ENCODE measurements around the gene KAT2A.

Gene KAT2A

GRCh38 chr17:42068979-42069378, 52.2 kb downstream of the KAT2A start:
- TF ChIP-seq CTCF (conservative IDR thresholded peaks at IDR 0.05; ENCODE audit: low read depth, low read length) = no peak
- DNase-seq (ENCODE audit: low read depth) = no peak
- no peak overlapping the region for H3K4me3 ChIP-seq (ENCODE audit: low read depth, low read length)

DNA sequence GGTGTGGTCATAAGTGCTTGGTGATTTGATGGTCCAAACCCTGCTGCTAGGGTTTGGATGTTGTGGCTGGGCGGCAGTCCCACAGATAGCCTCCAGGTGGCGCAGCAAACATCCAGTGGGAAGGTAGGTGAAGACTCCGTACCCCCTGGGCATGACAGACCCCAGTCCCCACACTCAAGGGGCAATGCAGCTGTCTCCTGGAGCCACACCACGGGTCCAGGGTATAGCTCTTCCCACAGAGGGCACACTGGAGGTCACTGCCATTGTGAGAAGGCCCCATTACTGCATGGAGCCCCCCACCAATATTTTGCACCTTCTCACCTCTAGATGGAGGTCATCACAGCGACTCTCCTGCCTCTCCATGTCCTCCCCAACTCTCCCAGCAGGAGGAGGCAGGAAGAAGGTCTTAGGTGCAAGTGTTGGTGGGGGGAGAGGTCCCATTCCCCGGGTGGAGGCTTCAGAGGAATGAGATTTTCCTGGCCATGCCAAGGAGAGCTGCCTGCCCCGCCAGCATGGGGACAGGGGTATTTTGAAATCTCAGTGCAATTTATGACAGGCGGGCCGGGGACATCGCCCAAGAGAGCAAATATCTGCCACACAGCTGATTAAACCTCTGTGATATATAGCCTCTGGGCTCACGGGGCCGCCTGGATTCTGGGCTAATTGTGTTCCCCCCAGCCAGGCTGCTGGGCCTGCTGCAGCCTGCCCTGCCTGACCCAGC, 53.6 kb downstream of the KAT2A start:
- peak; percentile 92 for TF ChIP-seq CTCF (conservative IDR thresholded peaks at IDR 0.05; ENCODE audit: low read depth, low read length)
- DNase-seq (ENCODE audit: low read depth) = peak; percentile 47
- no peak overlapping the region for H3K4me3 ChIP-seq (ENCODE audit: low read depth, low read length)

- TF ChIP-seq CTCF (conservative IDR thresholded peaks at IDR 0.05; ENCODE audit: low read depth, low read length) = no peak
- H3K4me3 ChIP-seq (ENCODE audit: low read depth, low read length) = no peak overlapping the region
- DNase-seq (ENCODE audit: low read depth) = peak; percentile 33
Observed at GRCh38 chr17:42065201-42065600, 56.0 kb downstream of the KAT2A start.

All from choroid plexus epithelial cell (primary cell).